Mucosa of stomach (tissue), 1 donor: Measurements from ENCODE around the gene SMIM22.

ENCODE experiments used
- H3K27me3 ChIP-seq: one replicate; pipeline ENCODE4 v1.7.0; 2013; ENCODE audit warnings: mild to moderate bottlenecking, low read length; ENCODE audit not compliant: control insufficient read depth, insufficient read depth
- H3K36me3 ChIP-seq: one replicate; pipeline ENCODE4 v1.7.0; 2013; ENCODE audit warnings: low read length; ENCODE audit not compliant: control insufficient read depth, insufficient read depth
- H3K4me1 ChIP-seq: one replicate; pipeline ENCODE4 v1.7.0; 2013; ENCODE audit warnings: mild to moderate bottlenecking, low read length; ENCODE audit not compliant: control insufficient read depth, insufficient read depth
- H3K4me3 ChIP-seq: one replicate; pipeline ENCODE4 v1.7.0; 2013; ENCODE audit warnings: low read length
- H3K9ac ChIP-seq: one replicate; pipeline ENCODE4 v1.7.0; 2013; ENCODE audit warnings: mild to moderate bottlenecking, low read length, moderate library complexity
- H3K9me3 ChIP-seq: one replicate; pipeline ENCODE4 v1.7.0; 2013; ENCODE audit warnings: mild to moderate bottlenecking, low read length, moderate library complexity; ENCODE audit not compliant: control insufficient read depth
- donor health status: Pancreatic carcinoma.

SMIM22 gene

DNA sequence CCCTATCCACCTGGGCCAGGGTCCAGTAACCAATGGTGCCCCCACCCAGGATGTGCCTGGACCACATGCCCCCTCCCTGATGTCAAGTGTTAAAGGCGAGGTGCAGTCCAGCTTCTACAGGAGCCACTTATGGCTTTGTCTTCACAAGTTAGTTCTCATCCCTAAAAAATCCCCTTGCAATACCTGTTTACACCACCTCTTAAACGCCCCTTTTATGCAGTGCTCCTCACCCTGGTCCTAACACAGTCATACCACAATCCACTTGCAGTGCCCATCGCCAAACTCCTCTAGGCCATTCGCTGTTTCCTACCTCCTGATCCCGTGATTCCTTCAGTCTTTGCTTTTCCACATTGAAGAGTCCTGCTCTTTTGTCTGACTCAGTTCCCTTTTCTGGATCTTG, 44.8 kb downstream of the SMIM22 start:
- no peaks in the 10 kb centered on the region for H3K9me3 ChIP-seq
- H3K9ac ChIP-seq = no peak overlapping the region
- no peaks in the 10 kb centered on the region for H3K4me1 ChIP-seq
- no peaks in the 10 kb centered on the region for H3K27me3 ChIP-seq
- H3K36me3 ChIP-seq = peaks cover 29% of the 10 kb centered on the region
- H3K4me3 ChIP-seq = no peak overlapping the region

DNA sequence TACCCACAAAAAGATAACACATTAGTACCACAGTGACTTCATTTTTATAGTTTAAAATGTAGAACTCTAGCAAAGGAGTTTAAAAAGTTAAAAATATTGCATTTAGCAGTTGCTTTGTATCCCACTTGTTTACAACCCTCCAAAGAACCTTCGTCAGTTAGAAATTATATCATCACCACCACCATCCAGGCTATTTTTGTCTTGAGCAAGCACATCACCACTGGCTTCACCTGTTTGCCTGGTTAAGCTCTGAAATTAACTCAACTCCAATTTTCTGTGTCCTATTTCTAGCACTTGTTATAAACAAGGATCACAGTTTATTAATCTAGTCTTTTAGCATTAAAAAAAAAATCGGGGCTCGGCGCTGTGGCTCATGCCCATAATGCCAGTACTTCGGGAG, 45.8 kb downstream of the SMIM22 start:
- Histone ChIP-seq H3K9me3 (no peaks in the 10 kb centered on the region), H3K27me3 (no peaks in the 10 kb centered on the region), H3K36me3 (peaks cover 29% of the 10 kb centered on the region), H3K4me1 (peaks cover 7% of the 10 kb centered on the region), H3K9ac (no peak overlapping the region), H3K4me3 (no peak overlapping the region)
